ENCODE measurements around the gene FLT3.

DNA sequence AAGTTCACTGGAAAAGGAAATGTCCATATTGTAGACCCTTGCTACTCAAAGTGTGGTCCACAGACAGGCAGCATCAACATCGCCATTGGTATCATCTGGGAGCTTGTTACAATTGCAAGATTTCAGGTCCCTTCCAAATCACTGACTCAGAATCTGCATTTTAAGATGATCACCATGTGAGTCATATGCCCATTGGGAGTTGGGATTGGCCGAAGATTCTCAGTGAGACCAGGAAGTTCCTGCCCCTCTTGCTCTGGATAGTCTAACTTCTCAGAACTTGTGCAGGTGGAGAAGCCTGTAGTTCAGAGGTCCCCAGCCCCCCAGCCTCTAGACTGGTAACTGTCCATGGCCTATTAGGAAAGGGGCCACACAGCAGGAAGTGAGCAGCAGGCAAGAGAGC is 63.0 kb downstream of the FLT3 start:
- TF ChIP-seq, protein P1, sequence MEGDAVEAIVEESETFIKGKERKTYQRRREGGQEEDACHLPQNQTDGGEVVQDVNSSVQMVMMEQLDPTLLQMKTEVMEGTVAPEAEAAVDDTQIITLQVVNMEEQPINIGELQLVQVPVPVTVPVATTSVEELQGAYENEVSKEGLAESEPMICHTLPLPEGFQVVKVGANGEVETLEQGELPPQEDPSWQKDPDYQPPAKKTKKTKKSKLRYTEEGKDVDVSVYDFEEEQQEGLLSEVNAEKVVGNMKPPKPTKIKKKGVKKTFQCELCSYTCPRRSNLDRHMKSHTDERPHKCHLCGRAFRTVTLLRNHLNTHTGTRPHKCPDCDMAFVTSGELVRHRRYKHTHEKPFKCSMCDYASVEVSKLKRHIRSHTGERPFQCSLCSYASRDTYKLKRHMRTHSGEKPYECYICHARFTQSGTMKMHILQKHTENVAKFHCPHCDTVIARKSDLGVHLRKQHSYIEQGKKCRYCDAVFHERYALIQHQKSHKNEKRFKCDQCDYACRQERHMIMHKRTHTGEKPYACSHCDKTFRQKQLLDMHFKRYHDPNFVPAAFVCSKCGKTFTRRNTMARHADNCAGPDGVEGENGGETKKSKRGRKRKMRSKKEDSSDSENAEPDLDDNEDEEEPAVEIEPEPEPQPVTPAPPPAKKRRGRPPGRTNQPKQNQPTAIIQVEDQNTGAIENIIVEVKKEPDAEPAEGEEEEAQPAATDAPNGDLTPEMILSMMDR (IDR thresholded peaks at IDR 0.05): no peak
- TF ChIP-seq POLR2A (IDR thresholded peaks at IDR 0.05): no peak
